Stimulated activated CD4-positive, alpha-beta T cell treated with anti-CD3 and anti-CD28 coated beads, Interleukin-15, amount 100 ng/mL, for 1 hour (primary cell): Measurements from ENCODE around the gene IFNA21.
"Not testable (repeated sequence)": the region's sequence is repeated elsewhere in the genome, so short reads cannot be mapped to it uniquely, and the experiment has no call there.

Source experiments
- DNase-seq, 2 donors: peaks; one replicate each; pipeline ENCODE4 v3.0.0-alpha.2; 2020; ENCODE audit warnings: low read depth in 1 of 2, low spot score in 1 of 2

The IFNA21 gene

DNA sequence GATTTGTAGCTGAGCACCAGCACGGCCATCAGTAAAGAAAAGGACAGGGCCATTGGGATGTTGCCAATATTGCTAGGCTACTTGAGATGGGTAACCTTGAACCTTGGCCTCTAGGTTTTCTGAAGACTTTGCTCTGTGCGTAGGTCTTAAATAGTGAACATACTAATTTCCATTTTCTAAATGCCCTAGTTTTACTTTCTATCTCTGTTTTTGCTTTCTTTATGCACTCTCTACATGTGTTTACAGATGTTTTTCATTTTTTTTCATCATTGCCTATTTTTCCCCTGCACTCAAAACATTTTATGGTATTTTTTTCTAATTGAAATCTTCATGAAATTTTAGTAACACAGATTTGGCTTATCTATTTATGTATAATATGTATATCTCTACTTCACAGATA is at the start of gene IFNA21:
Gene IFNA21, minus strand, starts transcription at position 101 of the 400 bp plus-strand sequence. Its CDS starts 48 bp downstream, at position 53.
- not testable (repeated sequence) for DNase-seq

- not testable (repeated sequence) for DNase-seq
Measured at GRCh38 chr9:21213411-21214326, 47.2 kb upstream of the IFNA21 start.

DNA sequence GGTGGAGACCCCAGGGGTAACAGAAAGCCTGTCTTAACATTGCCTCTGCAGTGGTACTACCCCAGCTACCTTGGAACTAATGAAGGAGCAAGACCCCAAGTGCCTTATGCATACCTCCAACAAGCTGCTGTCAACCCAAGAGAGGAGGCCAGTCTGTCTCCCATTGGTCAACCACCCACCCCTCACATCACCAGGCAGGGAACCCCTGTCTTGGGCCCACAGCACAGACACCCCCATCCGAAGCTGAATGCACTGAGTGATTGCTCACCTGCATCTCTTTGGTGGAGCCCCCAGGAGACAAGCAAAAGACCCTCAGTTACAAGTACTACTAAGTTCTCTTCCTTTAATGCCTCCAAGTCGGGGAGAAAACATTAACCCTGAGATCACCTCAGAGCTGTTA is 45.7 kb upstream of the IFNA21 start:
- DNase-seq = not testable (repeated sequence)

GRCh38 chr9:21210782-21211181 is 44.3 kb upstream of the IFNA21 start:
- DNase-seq = not testable (repeated sequence)

GRCh38 chr9:21210311-21210710 is 43.9 kb upstream of the IFNA21 start:
- DNase-seq = no peak

GRCh38 chr9:21207043-21207442 is 40.6 kb upstream of the IFNA21 start, which contains the start of gene IFNA10:
IFNA10 (minus strand) TSS chr9:21207143; CDS start chr9:21207097, 46 bp downstream.
- DNase-seq = not testable (repeated sequence)

GRCh38 chr9:21205204-21205603 is 38.7 kb upstream of the IFNA21 start:
- DNase-seq = no peak

GRCh38 chr9:21202105-21202504 is 35.6 kb upstream of the IFNA21 start, which contains the start of gene IFNA7:
IFNA7 (minus strand) TSS chr9:21202205; CDS start chr9:21202165, 40 bp downstream.
- not testable (repeated sequence) for DNase-seq

DNA sequence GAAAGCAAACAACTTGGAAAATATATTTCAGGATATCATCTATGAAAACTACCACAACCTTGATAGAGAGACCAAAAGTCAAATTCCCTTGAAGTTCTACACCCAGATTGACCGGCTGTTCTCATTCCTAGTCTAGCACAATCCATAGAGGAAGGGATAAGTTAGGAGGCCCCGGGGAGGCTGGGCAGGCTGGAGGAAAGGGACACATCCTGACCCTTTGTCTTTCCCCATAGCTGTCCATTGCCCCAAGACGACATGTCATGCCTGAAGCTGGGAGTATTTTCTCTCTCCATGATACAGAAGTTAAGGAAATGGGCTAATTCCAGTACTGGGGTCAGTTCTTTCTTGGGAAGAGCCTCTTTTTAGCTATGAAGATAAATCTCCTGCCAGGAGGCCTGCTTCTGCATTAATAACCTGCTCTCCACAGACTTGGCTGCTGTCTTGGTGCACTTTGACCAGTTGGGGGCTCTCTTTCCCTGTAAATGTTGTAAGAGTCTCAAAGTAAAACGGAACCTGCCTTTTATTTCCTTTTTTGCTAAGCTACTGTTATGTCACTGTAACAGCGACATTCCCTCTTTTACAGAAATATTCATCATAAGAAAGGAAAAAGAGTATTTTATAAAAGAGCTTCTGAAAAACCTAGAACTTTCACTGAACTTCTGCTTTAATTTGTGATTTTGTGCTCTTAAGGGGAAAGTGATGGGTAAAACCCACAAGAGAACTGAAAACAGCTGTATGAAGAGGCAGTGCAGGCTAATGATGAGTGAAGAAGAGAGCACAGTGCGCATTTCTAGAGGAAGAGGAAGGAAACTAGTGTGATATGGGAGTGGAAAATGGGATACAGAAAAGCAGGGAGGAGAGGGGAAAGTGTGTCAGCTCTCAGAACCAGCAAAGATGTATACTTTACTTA is 28.7 kb upstream of the IFNA21 start:
- DNase-seq = not testable (repeated sequence)

- not testable (repeated sequence) for DNase-seq
Measured at GRCh38 chr9:21187487-21187886, 21.0 kb upstream of the IFNA21 start, which contains the start of gene IFNA4. IFNA4 (minus strand) TSS chr9:21187587; CDS start chr9:21187531, 56 bp downstream.

- DNase-seq = not testable (repeated sequence)
Measured at GRCh38 chr9:21182810-21183736, 16.6 kb upstream of the IFNA21 start.

DNA sequence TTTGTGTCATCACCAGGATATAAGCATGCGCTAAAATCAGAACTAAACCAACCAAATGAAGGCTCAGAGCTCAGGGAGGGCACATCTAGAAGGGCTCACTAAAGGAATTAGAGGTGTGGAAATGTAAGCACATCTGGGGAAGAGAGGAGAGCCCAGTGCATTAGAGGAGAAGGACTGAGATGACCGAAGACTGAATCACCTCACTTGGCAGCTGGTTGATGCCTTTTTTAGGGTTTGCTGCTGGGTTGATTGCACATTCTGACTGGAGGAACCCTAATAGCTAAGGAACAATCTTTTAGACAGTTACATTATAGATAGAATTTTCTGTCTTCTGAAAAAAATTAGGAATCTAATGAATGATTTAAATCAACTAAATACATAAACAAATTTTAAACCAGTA is 8.2 kb upstream of the IFNA21 start:
- no peak for DNase-seq

- no peak for DNase-seq
Measured at GRCh38 chr9:21172156-21172555, 5.7 kb upstream of the IFNA21 start.

DNA sequence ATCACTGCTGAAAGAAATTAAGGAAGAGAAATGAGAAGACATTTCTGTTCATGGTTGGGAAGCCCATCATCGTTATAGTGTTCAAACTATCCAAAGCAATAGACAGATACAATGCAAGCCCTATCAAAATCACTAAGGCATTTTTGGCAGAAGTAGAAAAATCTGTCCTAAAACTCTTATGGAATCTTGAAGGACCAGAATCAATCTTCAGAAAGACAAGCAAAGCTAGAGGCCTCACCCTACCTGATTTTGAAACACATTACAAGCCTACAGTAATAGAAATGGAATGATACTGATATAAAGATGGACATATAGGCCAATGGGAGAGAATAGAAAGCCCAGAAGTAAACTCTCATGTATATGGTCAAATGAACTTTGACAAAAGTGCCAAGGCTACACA is 4.9 kb upstream of the IFNA21 start:
- no peak for DNase-seq

GRCh38 chr9:21165516-21165915 is 944 bp downstream of the IFNA21 start:
- no peak for DNase-seq

GRCh38 chr9:21160178-21160577 is 6.3 kb downstream of the IFNA21 start:
- no peak for DNase-seq

DNA sequence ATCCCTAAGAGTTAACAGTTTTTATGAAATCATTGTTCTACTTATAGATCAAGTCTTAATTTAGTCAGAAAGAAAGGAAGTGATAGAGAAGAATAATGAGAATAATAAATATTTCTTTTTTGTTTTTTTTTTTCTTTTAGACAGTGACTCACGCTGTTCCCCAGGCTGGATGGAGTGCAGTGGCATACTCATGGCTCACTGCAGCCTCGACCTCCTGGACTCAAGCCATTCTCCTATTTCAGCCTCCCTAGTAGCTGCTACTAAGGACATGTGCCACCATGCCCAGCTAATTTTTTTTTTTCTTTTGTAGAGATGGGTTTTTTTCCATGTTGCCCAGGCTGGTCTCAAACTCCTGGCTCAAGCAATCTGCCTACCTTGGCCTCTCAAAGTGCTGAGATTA is 11.0 kb downstream of the IFNA21 start:
- no peak for DNase-seq

DNA sequence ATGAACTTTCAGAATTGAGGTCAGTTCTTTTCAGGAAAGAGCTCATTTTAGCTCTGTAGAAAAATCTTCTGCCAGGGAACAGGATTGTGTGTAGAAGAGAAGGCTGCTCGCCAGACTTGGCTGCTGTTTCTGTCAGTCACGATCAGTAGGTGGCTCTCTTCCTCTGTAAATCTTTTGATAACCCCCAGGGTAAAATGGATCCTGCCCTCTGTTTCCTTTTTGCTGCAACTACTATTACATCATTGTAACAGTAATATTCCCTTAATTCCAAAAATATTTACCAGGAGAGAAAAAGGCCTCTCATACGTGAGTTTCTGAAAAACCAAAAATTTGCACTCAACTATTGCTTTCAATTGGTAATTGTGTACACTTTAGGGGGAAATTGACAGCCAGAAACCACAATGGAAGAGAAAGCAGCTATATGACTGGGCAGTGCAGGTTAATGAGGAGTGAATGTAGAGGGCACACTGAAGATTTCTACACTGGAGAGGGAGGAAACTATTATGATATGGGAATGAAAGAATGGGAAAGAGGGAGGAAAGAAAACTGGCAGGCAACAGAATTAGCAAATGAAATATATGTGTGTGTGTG is 12.3 kb downstream of the IFNA21 start:
- no peak for DNase-seq

DNA sequence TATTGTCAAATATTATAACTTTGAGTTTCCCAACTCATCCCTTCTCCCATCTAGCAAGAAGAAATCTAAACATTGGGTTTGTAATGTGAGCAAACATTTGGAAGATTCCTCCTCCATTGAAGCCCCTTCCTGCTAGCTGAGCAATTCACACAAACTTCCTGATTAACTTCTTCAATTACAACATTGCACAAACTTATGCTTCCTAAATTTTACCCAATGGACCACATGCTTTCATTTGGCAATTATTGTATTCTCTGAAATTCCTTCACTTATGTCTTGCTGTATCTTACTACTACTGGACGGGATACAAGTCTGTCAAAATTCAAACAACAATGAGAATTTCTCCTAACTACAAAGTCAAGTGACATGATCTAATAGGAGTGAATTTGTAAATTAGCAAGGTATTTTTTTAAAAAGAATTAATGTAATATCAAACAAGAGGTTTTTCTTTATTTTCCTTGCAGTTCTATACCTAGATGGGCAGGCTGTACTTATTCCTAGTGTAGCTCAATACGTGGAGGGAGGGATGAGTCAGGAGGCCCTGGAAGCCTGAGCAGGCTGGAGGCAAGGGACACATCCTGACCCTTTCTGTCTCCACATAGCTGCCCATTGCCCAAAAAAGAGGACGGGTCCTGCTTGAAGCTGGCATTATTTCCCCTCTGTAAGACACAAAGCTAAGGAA is 13.0 kb downstream of the IFNA21 start:
- DNase-seq = no peak
